H1 (cell line): ENCODE results near the gene CDHR5. TPM values are rescaled to one million over a fixed set of nuclear protein-coding genes. Genes with fewer than 3 reads are reported as not detected.
A peak's percentile ranks its signal among the peaks of the same experiment; 100 is the strongest.

Experiments used
- CTCF ChIA-PET: fragments of 300-600 bp; sonication (Branson Sonifier 250); formaldehyde crosslinking; loops from one replicate; lab custom pipeline; 2021; ENCODE audit not compliant: partially characterized antibody; lab: Charles Lee
- POLR2A ChIA-PET: fragments of 300-600 bp; sonication (Branson Sonifier 250); formaldehyde crosslinking; loops from one replicate; lab custom pipeline; 2021; ENCODE audit warnings: inconsistent platforms; ENCODE audit not compliant: partially characterized antibody; lab: Charles Lee
- DNase-seq, 2 experiments: peaks; one replicate each; pipeline versions ENCODE4 v3.0.0 to v3.0.0-alpha.2; 2010 to 2022; ENCODE audit warnings: low spot score in 2 of 2, low read depth in 1 of 2, mixed read lengths in 1 of 2
- FAIRE-seq: peaks from 2 replicates; lab custom pipeline; 2011; peaks lifted over from hg19 to GRCh38; lab: Jason Lieb, UNC
- H2AFZ ChIP-seq: 2 replicates; pipeline ENCODE4 v1.8.1; 2012; ENCODE audit warnings: low read length, inconsistent platforms
- H2AK5ac ChIP-seq: 2 replicates; pipeline ENCODE4 v1.6.1; 2013; ENCODE audit warnings: low read depth, low read length
- H2BK120ac ChIP-seq: replicated peaks from 2 replicates; pipeline ENCODE3; 2013; ENCODE audit warnings: low read depth, low read length, inconsistent platforms
- H2BK12ac ChIP-seq: 2 replicates; pipeline ENCODE4 v1.6.1; 2013; ENCODE audit warnings: low read depth, low read length
- H2BK15ac ChIP-seq: 2 replicates; pipeline ENCODE4 v1.6.1; 2013; ENCODE audit warnings: low read length
- H2BK20ac ChIP-seq: 2 replicates; pipeline ENCODE4 v1.6.1; 2013; ENCODE audit warnings: low read length
- H2BK5ac ChIP-seq: 2 replicates; pipeline ENCODE4 v1.6.1; 2013; ENCODE audit warnings: low read depth, low read length
- H3K14ac ChIP-seq: 2 replicates; pipeline ENCODE4 v1.6.1; 2013; ENCODE audit warnings: inconsistent platforms; ENCODE audit not compliant: insufficient read length
- H3K18ac ChIP-seq: 2 replicates; pipeline ENCODE4 v1.6.1; 2013; ENCODE audit warnings: low read length; ENCODE audit errors: extremely low read depth
- H3K23ac ChIP-seq: 2 replicates; pipeline ENCODE4 v1.6.1; 2013; ENCODE audit warnings: inconsistent platforms; ENCODE audit not compliant: insufficient read length
- H3K23me2 ChIP-seq: 2 replicates; pipeline ENCODE4 v1.6.1; 2013; ENCODE audit warnings: low read depth, low read length
- H3K27ac ChIP-seq: 2 replicates; pipeline ENCODE4 v1.6.1; 2011; ENCODE audit warnings: low read depth, low read length, inconsistent platforms
- H3K27me3 ChIP-seq, 4 experiments: replicated peaks in 1 of 4; 1 replicate in 1 of 4; 2 replicates in 3 of 4; pipeline versions ENCODE4 v1.6.1 to v1.8.1; 2011 to 2013; ENCODE audit warnings: low read length in 3 of 4, mild to moderate bottlenecking in 3 of 4, inconsistent platforms in 2 of 4, mixed read lengths in 2 of 4, moderate library complexity in 1 of 4; ENCODE audit not compliant: control insufficient read depth in 3 of 4, insufficient read depth in 3 of 4; ENCODE audit errors: extremely low read depth in 1 of 4
- H3K36me3 ChIP-seq, 4 experiments: 2 replicates each; pipeline versions ENCODE4 v1.6.1 to v1.8.1; 2011 to 2013; ENCODE audit warnings: mild to moderate bottlenecking in 4 of 4, low read length in 3 of 4, moderate library complexity in 2 of 4, control low read depth in 1 of 4, inconsistent platforms in 1 of 4; ENCODE audit not compliant: insufficient read depth in 4 of 4, control insufficient read depth in 2 of 4
- H3K4ac ChIP-seq: replicated peaks from 2 replicates; pipeline ENCODE3; 2013; ENCODE audit warnings: low read length, low read depth, mixed read lengths, inconsistent platforms; ENCODE audit not compliant: insufficient read length
- H3K4me1 ChIP-seq, 4 experiments: replicated peaks in 1 of 4; 1 replicate in 1 of 4; 2 replicates in 3 of 4; pipeline versions ENCODE4 v1.6.1 to v1.8.1; 2011 to 2013; ENCODE audit warnings: low read length in 3 of 4, inconsistent platforms in 2 of 4, mixed read lengths in 1 of 4; ENCODE audit not compliant: insufficient read depth in 4 of 4, control insufficient read depth in 3 of 4
- H3K4me2 ChIP-seq, 2 experiments: 2 replicates each; pipeline versions ENCODE4 v1.6.1 to v1.8.1; 2011 to 2013; ENCODE audit warnings: low read depth in 2 of 2, low read length in 2 of 2, control low read depth in 1 of 2, inconsistent platforms in 1 of 2, mild to moderate bottlenecking in 1 of 2; ENCODE audit not compliant: insufficient read depth in 1 of 2
- H3K4me3 ChIP-seq, 4 experiments: fragments of 200-600, 300-600 bp in 1 of 4; sonication (generic), shearing (Covaris generic), sonication (Bioruptor Twin) in 1 of 4; 2 replicates each; pipeline versions ENCODE4 v1.5.1 to v1.8.1; 2011 to 2016; ENCODE audit warnings: low read length in 4 of 4, low read depth in 3 of 4, control low read depth in 2 of 4, inconsistent platforms in 2 of 4, mild to moderate bottlenecking in 2 of 4, mixed read lengths in 1 of 4, moderate library complexity in 1 of 4; ENCODE audit not compliant: insufficient read depth in 2 of 4; ENCODE audit errors: extremely low read depth in 1 of 4
- H3K56ac ChIP-seq: replicated peaks from 2 replicates; pipeline ENCODE3; 2013; ENCODE audit warnings: low read depth, mild to moderate bottlenecking, mixed read lengths, low read length, inconsistent platforms; ENCODE audit not compliant: insufficient read length
- H3K79me1 ChIP-seq: 2 replicates; pipeline ENCODE4 v1.6.1; 2013; ENCODE audit warnings: low read depth, low read length, control low read depth
- H3K79me2 ChIP-seq, 2 experiments: 2 replicates each; pipeline versions ENCODE4 v1.6.1 to v1.8.1; 2012 to 2013; ENCODE audit warnings: low read length in 2 of 2, mild to moderate bottlenecking in 2 of 2, inconsistent platforms in 1 of 2; ENCODE audit not compliant: insufficient read depth in 2 of 2, control insufficient read depth in 1 of 2
- H3K9ac ChIP-seq, 4 experiments: replicated peaks in 1 of 4; 1 replicate in 1 of 4; 2 replicates in 3 of 4; pipeline versions ENCODE4 v1.6.1 to v1.8.1; 2011 to 2013; ENCODE audit warnings: low read depth in 3 of 4, low read length in 3 of 4, control low read depth in 2 of 4, mild to moderate bottlenecking in 2 of 4, moderate library complexity in 2 of 4, inconsistent platforms in 1 of 4; ENCODE audit errors: extremely low read depth in 1 of 4
- H3K9me3 ChIP-seq, 2 experiments: 2 replicates each; pipeline versions ENCODE4 v1.6.1 to v1.8.1; 2012 to 2013; ENCODE audit warnings: mild to moderate bottlenecking in 2 of 2, moderate library complexity in 2 of 2, control low read depth in 1 of 2, inconsistent platforms in 1 of 2, low read depth in 1 of 2, low read length in 1 of 2, mixed read lengths in 1 of 2; ENCODE audit not compliant: insufficient read depth in 2 of 2
- H4K20me1 ChIP-seq, 2 experiments: replicated peaks in 1 of 2; 2 replicates each; pipeline versions ENCODE3 to v1.8.1; 2011 to 2013; ENCODE audit warnings: inconsistent platforms in 2 of 2, low read length in 2 of 2, mild to moderate bottlenecking in 1 of 2; ENCODE audit not compliant: insufficient read depth in 2 of 2, control insufficient read depth in 1 of 2
- H4K5ac ChIP-seq: 2 replicates; pipeline ENCODE4 v1.6.1; 2013; ENCODE audit warnings: low read length, low read depth, mixed read lengths, inconsistent platforms; ENCODE audit not compliant: insufficient read length
- H4K8ac ChIP-seq: 2 replicates; pipeline ENCODE4 v1.8.0; 2013; ENCODE audit warnings: mild to moderate bottlenecking, moderate library complexity, low read length, inconsistent platforms; ENCODE audit not compliant: insufficient read depth; ENCODE audit errors: extremely low read depth
- H4K91ac ChIP-seq: replicated peaks from 2 replicates; pipeline ENCODE3; 2013; ENCODE audit warnings: low read length, mixed read lengths, inconsistent platforms; ENCODE audit not compliant: insufficient read length
- KDM1A ChIP-seq: fragments of 200-600, 300-600 bp; sonication (generic); IDR thresholded peaks from 2 replicates; pipeline ENCODE4 v1.7.1; 2016; ENCODE audit warnings: mild to moderate bottlenecking, low read length, borderline replicate concordance
- KDM4A ChIP-seq: IDR thresholded peaks from one replicate; pipeline ENCODE4 v1.7.1; 2012; ENCODE audit warnings: low read depth, mild to moderate bottlenecking, moderate library complexity, low read length, inconsistent platforms; ENCODE audit not compliant: severe bottlenecking
- SIN3A ChIP-seq, 2 experiments: IDR thresholded peaks in 1 of 2; conservative IDR thresholded peaks in 1 of 2; 2 replicates each; pipeline ENCODE4 v1.6.1; 2011 to 2012; ENCODE audit warnings: low read length in 2 of 2, improper control_type of control experiment in 1 of 2, low read depth in 1 of 2, mild to moderate bottlenecking in 1 of 2
- TCF12 ChIP-seq: IDR thresholded peaks from 2 replicates; pipeline ENCODE4 v1.6.1; 2011; ENCODE audit warnings: low read depth, mild to moderate bottlenecking, low read length
- YY1 ChIP-seq: IDR thresholded peaks from 2 replicates; pipeline ENCODE4 v1.6.1; 2011; ENCODE audit warnings: low read depth, mild to moderate bottlenecking, low read length
- WGBS, 2 experiments: shearing (Covaris generic) in 1 of 2; methylation state at CpG; one replicate each; pipeline versions ENCODE4 v1.1.6 to v1.1.7; 2013 to 2015; ENCODE audit warnings: low lambda C conversion rate in 2 of 2, mixed read lengths in 2 of 2, inconsistent platforms in 1 of 2, low coverage in 1 of 2, missing lambda C conversion rate in 1 of 2; ENCODE audit not compliant: insufficient replicate concordance in 2 of 2, insufficient coverage in 1 of 2, insufficient read length in 1 of 2; ENCODE audit errors: extremely low coverage in 1 of 2, missing lambda C conversion rate in 1 of 2; 5-methylcytosine and 5-hydroxymethylcytosine counted together
- polyA plus RNA-seq, 7 experiments: library from polyadenylated mRNA; depleted of rRNA in 3 of 7; stranded (reverse) in 5 of 7; unstranded in 2 of 7; fragments of >200 nt in 5 of 7; fragments of 200-250 nt in 2 of 7; gene quantifications; 1 replicate in 5 of 7; 2 replicates in 1 of 7; 4 replicates in 1 of 7; pipeline versions ENCODE4 v1.2.1 to v1.2.3, GENCODE V29; 2011 to 2013; ENCODE audit warnings: missing spikeins in 2 of 7, mixed read lengths in 2 of 7
- total RNA-seq: library from RNA; stranded (reverse); fragmentation: NEBNext Ultra II Directional; extraction: Animal tissue kit (Norgen Biotek cat#: 25700); gene quantifications from 2 replicates; pipeline ENCODE4 v1.2.1, GENCODE V29; 2021
- TF ChIP-seq, protein P1 (sequence below): IDR thresholded peaks from 2 replicates; pipeline ENCODE4 v1.6.1; 2012; ENCODE audit warnings: inconsistent platforms
- TF ChIP-seq, protein P2 (sequence below): IDR thresholded peaks from 2 replicates; pipeline ENCODE4 v1.6.1; 2011; ENCODE audit warnings: low read depth, mild to moderate bottlenecking, low read length; ENCODE audit not compliant: insufficient read depth

Gene CDHR5
- total and polyA plus RNA-seq, 2 of the 8 experiments (the other 6 are each of a cell fraction or from before 2014, with no cell fraction given), result not detected

DNA sequence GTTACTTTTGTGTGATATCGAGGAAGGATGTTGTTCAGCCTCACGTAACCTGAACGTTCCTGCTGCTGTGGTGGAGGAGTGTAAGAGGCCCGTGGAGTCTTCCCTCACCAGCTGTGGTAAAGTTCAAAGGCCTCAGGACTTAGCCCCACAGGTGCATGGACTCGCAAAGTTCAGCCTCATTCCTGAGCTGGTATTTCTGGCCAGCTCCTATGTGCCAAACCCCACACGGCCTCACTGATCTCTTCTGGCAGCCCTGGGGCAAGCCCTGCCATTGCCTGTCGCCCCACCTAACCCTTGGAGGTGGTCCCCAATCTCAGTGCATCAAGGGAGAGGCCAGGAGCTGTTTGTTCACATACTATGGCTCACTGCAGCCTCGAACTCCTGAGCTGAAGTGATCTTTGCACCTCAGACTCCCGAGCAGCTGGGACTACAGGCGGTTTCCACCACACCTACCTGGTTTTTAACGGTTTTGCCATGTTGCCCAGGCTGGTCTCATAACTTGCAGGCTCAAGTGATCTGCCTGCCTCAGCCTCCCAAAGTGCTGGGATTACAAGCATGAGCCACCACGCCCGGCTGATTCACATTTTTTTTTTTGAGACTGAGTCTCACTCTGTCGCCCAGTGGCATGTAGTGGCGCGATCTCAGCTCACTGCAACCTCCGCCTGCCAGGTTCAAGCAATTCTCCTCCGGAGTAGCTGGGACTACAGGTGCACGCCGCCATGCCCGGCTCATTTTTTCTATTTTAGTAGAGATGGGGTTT is 46.3 kb downstream of the CDHR5 start:
- H2BK120ac ChIP-seq, result no peak overlapping the region
- H3K79me2 ChIP-seq, result peaks cover 38 to 54% of the 10 kb centered on the region in 2 experiments
- H3K56ac ChIP-seq, result no peak overlapping the region
- TF ChIP-seq, protein P1, sequence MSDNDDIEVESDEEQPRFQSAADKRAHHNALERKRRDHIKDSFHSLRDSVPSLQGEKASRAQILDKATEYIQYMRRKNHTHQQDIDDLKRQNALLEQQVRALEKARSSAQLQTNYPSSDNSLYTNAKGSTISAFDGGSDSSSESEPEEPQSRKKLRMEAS, result no peak
- TF ChIP-seq YY1 (no peak), KDM1A (no peak), TCF12 (no peak), KDM4A (no peak), SIN3A (conservative IDR thresholded peaks at IDR 0.05 in 1 of 2, IDR thresholded peaks at IDR 0.05 in 1 of 2; ENCODE audit: low read depth in 1 of 2, low read length in 2 of 2) (no peak)
- TF ChIP-seq, protein P2, sequence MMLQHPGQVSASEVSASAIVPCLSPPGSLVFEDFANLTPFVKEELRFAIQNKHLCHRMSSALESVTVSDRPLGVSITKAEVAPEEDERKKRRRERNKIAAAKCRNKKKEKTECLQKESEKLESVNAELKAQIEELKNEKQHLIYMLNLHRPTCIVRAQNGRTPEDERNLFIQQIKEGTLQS, result no peak
- H2AFZ ChIP-seq, result no peak overlapping the region
- peak overlapping the region; percentile 91 to 99; a peak in 2 of 4 replicates for H3K4me2 ChIP-seq
- ChIA-PET POLR2A (interaction anchor here (0.7 to 2.6 kb wide), 8 partner anchors 10 to 169 kb away, joined by 3 to 9 read pairs (median 4); partner anchors contain the start of genes LMNTD2, RASSF7 and TALDO1), CTCF (interaction anchor here (0.6 to 2.6 kb wide), 5 partner anchors 12 to 244 kb away, joined by 3 to 11 read pairs (median 6); no protein-coding TSS in a partner anchor)
- H3K79me1 ChIP-seq, result peaks cover 23% of the 10 kb centered on the region
- H3K18ac ChIP-seq, result no peak overlapping the region
- H2BK20ac ChIP-seq, result no peak overlapping the region
- H4K8ac ChIP-seq, result no peak overlapping the region
- no peak overlapping the region for H3K14ac ChIP-seq
- peaks cover 8 to 15% (median 13%) of the 10 kb centered on the region in 4 experiments for H3K27me3 ChIP-seq
- FAIRE-seq (no peak), DNase-seq (no peak)
- H3K4me3 ChIP-seq, result peak overlapping the region; percentile 87 to 99 (median 88); a peak in 4 of 8 replicates
- no peak overlapping the region; the same call in 1 of the 2 replicates for H2BK5ac ChIP-seq
- 94% methylated on average over 19 of the region's 21 CpGs; no CpG with 5 or more reads in 1 of the 2 experiments for WGBS, 2 experiments
- no peaks in the 10 kb centered on the region for H3K9me3 ChIP-seq
- no peak overlapping the region for H4K91ac ChIP-seq
- no peak overlapping the region for H3K4ac ChIP-seq
- H3K4me1 ChIP-seq, result peaks cover 4 to 17% (median 11%) of the 10 kb centered on the region in 4 experiments
- no peak overlapping the region for H2BK12ac ChIP-seq
- H4K20me1 ChIP-seq, result peaks cover 37 to 44% of the 10 kb centered on the region in 2 experiments
- peaks cover 15% of the 10 kb centered on the region for H3K23me2 ChIP-seq
- no peak overlapping the region for H3K27ac ChIP-seq
- no peak overlapping the region for H4K5ac ChIP-seq
- no peak overlapping the region for H2AK5ac ChIP-seq
- peak overlapping the region in 2 of 4 experiments; percentile 7 to 36; a peak in 3 of 7 replicates for H3K9ac ChIP-seq
- H2BK15ac ChIP-seq, result no peak overlapping the region
- peaks cover 0 to 13% (median 7%) of the 10 kb centered on the region in 4 experiments; a peak in 6 of 8 replicates for H3K36me3 ChIP-seq
- H3K23ac ChIP-seq, result no peak overlapping the region
